Loucy (cell line): ENCODE measurements around the gene SLC12A1.

Experiments
- CTCF ChIP-seq: fragments of 200-600 bp; sonication (generic); conservative IDR thresholded peaks from 2 replicates; pipeline ENCODE4 v1.5.1; 2014; ENCODE audit warnings: mild to moderate bottlenecking, antibody characterized with exemption, low read length
- EZH2phosphoT487 ChIP-seq: fragments of 200-600 bp; IDR thresholded peaks from 2 replicates; pipeline ENCODE4 v1.6.1; 2018; ENCODE audit warnings: antibody characterized with exemption, mild to moderate bottlenecking, moderate library complexity, borderline replicate concordance

- TF ChIP-seq CTCF (no peak), EZH2phosphoT487 (no peak)
Measured at GRCh38 chr15:48221885-48222284, 15.8 kb downstream of the SLC12A1 start.
